GM19438 (cell line): ENCODE results near the gene ESD.
"Not testable (repeated sequence)": the region's sequence is repeated elsewhere in the genome, so short reads cannot be mapped to it uniquely, and the experiment has no call there.

Experiments used
- ATAC-seq: cut with Tn5 transposase; IDR thresholded peaks from one replicate; pipeline ENCODE4 v1.9.1; 2021; ENCODE audit warnings: low read depth; ENCODE audit not compliant: unreplicated experiment

ESD gene, protein sequence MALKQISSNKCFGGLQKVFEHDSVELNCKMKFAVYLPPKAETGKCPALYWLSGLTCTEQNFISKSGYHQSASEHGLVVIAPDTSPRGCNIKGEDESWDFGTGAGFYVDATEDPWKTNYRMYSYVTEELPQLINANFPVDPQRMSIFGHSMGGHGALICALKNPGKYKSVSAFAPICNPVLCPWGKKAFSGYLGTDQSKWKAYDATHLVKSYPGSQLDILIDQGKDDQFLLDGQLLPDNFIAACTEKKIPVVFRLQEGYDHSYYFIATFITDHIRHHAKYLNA

DNA sequence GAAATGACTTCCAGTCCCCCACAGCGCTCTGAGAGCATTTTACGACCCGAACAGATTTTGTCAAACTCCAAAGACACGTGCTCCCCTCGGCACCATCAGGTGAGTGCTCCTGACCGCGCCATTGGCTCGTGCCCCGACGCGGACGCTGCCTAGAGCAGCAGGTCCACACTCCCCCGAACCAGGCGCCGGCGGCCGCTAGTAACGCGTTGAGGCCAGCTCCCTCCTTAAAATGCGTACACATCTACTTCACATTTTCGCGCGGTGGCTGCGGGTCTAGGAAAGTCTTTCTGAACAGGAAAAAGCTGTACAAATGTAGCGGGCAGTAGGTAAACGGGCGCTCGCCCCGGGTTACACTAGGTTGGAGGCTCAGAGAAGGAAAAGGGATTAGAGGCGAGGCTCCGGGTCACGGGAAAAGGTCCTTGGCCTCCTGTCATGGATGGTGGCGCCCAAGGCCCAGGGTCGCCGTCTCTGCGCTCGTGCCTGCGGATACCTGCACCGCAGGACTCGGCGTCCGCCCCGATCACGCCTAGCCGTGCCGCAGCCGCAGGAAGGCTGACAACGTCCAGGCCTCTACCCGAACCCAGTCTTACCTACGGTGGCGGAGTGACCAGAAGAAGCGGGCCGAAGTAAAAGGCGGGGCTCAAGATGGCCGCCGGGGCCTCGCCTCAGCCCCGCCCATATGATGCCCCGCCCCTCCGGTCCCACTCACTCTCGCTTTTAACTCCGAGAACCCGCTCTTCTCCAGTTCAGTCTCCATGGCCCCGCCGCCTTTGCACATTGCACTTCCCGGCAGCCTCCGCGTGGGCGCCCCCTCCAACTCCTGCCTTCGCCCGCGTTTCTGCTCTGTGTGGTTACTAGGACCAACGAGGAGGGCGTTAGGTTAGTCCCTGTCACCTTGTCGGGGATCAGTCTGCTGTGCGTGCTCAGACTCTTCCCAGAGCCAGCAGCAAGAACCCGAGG is at the start of gene ESD:
ESD (minus strand) TSS at position 647 of the 960 bp plus-strand sequence. CDS start 5,748 bp downstream, outside the sequence.
- peak; percentile 89 for ATAC-seq

DNA sequence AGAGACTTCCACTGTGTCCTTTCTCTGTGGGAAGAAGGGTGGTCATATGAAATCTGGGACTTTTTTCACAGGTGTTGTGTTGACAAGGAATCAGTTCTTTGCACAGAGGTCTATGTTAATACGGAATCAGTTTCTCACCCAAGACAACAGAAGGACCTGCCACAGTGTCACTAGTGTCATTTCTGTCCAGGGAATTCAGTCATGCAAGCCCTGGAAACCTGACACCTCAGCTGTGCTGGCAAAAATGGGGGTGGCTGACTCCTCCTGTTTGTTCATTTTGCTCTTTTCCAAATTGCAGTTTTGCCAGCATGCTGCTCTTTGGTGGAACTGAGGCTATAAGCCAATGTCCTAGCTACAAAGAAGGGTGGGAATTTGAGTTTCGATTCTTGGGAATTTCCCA is 49.8 kb upstream of the ESD start:
- no peak for ATAC-seq

DNA sequence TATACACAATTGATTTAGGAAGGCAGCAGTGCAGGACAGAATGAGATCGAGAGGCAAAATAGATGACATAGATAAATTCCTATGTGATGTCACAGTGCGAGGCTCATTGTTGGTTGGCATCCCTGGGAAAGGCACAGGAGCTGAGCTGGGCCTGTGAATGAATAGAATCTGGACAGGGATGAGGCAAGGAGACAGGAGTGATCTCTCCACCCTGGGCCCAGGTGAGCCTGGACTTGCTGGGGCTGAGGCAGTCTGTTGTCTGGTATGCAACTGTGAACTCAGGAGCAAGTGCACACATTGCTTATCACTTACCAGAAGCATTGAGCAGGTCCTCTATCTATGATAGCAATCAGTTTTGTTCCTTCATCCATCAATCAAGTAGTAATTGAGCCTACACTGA is 48.2 kb upstream of the ESD start:
- ATAC-seq = no peak

DNA sequence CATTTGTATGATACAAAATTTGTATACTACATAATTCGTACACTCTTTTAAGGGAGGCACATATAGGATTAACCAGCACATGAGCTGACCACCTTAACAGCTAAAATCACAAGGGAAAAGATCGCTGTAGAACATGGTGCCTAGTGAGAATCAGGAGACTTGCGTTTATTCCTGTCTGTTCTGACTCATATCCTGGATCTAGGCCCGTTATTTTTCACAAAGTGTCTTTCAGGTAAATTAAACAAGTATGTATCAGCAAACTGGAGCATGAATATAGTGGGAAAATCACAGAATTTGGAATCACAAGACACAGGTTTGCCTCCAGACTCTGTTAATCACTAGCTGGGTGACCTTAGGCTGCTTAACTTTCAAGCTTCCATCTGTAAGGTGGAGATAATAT is 47.5 kb upstream of the ESD start:
- no peak for ATAC-seq

DNA sequence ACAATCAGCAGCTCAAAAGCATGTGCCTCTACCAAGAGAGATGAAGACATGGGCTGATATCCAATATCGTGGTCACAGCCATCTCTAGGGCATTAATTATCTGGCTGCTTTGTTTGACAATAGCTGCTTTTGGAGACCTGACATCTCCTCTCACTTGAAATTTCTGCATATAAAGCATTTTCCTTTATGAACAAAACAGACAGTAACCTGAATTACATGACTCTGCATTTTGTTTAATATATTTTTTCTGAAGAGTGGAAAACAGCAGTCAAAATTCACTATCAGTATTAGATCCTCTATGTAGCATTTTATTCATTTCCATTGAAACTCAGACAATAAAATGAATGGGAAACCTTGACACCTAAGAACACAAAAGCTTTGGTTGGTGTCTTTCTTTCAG is 42.4 kb upstream of the ESD start:
- no peak for ATAC-seq

DNA sequence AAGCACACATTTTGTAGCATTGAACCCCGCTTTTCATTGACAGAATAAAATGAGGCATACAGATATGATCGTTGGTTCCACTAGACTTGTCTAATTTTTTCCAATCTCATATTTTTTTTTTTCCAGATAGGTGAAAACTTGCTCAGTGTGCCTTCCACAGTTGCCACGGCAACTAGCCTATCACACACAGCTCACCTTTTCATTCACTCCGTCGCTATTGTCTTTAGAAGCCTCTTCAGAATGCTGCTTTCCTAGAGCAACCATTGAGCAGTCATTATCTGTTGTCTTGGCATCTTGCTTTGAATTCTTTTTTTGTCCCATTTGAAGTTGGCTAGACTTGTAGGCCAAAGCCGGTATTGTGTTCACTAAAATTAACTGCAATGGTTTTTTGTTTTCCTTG is 37.7 kb upstream of the ESD start:
- no peak for ATAC-seq

DNA sequence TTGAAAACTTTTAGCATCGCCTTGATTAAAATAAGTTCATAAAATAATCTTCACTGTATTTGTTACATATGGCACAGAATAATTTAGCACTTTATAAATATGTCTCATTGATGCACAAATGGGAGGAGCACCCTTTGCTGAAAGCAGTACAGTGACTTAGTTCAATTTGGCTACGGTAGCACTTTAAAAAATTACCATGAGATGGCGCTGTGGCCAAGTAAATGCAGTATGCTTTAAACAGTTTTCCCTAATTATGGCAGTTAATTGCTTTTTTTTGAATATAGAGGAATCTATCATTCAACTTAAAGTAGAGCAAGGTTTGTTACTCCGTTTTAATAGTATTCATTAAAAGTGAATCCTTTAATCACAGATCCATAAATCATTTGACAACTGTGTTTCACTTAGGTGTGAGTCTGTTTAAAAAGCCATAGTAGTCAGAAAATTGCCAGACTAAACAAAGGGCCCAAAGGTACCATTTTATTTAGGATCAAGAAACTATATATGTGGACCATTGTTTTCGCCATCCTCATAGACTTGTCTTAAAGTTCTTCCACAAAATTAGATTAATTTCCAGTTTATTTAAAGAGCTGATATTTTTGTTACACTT is 34.7 kb upstream of the ESD start:
- no peak for ATAC-seq

DNA sequence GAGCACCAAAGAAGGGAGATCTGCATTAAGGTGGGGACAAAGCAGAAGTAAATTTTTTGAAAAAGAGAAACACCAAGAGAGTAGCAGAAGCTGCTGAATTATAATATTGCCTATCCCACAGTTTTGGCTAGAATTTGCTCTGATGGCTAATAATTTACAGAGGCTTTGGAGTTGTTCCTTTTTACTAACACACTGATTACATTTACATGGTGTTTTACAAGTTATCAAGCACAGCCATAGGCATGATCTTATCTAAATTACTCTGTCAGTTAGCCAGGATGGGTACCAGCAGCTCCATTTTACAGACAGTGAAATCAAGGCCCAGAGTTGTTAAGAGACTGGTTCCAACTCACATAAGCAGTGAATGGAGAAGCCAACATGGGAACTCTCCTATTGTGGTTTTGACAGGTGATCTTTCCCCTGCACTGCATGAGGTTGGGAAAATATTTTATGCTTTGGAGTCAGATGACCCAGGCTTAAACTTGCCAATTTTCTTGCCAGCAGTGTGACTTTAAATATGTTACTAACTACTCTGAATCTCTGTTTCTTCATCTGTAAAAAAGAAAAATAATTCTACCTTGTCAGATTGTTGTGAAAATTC is 33.5 kb upstream of the ESD start:
- ATAC-seq = no peak

DNA sequence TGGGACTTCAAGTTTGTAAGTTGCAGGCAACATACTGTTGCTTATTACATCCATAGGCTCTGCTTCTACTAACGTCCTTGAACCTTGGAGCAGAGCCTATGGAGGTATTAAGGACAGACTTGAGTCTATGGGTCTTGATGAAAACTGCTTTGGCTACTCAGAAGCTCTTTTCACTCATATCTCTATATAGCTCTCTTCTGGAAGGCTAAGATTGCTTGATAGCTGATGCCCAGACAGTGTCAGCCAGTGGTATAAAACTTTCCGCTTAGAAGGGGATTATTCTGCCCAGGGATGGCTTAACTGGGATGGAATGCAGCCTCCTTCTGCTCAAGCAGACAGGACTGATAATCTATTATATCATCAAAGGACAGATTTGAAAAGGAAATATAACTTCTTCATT is 25.6 kb upstream of the ESD start:
- no peak for ATAC-seq

DNA sequence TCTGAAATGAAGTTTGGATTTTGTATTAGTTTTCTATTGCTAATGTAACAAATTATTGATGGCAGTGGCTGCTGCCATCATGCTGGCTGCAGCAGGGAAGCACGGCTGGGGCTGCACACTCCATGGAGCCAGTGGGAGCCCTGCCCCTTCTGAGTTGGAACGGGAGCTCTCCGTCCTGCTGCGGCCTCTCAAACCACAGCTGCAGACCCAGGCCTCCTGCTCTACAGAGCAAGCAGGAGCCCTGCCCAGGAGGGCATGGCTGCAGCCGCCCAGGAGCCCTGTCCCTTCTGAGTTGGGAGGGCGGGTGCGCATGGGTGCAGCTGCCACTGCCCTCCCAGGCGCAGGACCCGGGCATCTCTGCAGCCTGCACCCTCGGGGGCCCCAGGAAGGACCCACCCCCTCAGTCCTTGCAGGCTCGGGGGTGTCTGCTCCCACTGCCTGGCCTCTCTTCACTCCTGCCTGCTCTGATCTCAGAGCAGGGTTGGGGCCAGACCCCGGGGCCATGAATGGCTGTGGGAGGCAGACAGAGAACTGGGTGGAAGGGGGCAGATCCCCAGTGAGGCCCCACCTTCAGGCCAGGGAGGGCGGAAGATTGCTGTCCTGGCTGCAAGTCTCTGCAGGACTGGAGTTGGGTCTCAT is 21.0 kb upstream of the ESD start:
- no peak for ATAC-seq

DNA sequence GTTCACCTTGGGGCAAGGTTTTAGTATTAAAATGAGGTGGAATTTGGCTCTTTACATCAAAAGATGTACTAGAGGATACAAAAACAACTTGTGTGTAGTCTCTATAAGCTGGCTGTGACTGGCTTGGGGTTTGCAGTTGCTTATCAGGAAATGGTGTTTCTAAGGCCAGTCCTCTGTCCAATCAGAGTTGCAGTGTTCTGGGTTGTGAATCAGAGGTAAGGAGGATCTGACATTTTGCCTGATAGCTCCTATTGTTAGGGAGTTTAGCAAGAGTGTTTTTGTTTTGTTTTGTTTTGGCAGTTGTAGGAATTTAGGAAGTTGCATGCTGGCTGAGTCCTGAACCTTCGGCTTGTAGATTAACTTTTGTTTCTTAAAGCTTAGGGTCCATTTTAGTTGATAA is 20.1 kb upstream of the ESD start:
- no peak for ATAC-seq

DNA sequence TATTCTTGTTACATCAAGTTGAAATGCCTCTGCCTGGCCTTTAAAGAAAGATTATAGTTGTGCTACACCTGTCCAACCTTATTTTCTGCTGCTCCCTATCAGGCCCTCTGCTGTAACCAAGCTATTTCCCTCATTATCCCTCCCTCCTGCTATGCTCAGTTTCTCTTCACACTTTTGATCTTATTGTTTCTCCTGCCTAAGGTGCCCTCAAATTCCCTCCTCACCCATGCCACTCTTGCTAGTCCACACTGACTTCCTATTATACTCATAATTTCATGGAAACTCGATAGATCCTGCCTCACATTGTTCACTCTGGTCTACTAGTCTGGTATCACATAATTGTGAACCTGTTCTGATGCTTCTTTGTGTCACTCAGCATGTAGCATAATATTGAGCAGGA is 19.4 kb upstream of the ESD start:
- no peak for ATAC-seq

DNA sequence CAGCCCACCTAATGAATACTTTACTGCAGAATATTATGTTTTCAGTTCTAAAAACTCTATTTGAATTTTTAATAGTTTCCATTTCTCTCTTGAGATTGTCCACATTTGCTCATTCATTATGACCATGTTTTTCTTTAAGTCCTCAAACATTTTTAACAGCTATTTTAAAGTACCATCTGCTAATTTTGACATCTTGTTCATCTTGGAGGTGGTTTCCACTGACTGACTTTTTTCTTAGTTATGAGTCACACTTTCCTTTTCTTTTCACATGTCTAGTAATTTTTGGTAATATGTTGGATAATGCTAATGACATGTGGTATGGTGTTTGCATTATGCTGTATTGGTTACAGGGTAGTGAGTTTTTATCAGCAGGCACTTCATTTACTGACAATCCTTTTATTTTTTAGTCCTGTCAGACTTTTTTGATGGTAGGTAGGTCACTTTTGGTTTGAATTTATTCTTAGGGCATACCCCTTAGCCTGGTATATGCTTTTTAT is 15.4 kb upstream of the ESD start:
- no peak for ATAC-seq

DNA sequence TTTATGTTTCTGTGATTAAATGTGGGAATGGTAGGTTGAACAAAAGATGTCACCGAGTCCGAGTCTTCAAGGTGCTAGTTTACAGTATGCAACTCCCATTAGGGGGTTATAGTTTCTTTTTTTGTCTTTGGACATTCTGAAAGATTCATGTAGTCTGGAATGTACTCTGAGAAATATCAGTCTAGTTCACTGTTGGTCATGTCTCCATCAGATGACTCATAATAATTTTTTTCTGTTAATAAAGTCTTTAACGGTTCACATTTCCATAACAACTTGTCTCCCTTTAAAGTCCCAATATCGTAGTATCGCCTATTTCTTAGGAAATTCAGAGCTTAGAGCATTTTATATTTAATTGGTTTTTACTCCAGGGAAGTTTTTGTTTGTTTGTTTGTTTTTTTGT is 13.5 kb upstream of the ESD start:
- no peak for ATAC-seq

DNA sequence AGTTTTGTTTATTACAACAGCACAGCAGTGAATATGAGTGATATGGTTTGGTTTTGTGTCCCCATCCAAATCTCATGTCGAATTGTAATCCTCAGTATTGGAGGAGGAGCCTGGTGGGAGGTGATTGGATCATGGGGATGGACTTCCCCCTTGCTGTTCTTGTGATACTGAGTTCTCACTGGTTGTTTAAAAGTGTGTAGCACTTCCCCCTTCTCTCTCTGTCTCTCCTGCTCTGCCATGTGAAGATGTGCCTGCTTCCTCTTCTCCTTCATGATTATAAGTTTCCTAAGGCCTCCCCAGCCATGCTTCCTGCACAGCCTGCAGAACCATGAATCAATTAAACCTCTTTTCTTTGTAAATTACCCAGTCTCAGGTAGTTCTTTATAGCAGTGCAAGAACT is 8.0 kb upstream of the ESD start:
- ATAC-seq = not testable (repeated sequence)

DNA sequence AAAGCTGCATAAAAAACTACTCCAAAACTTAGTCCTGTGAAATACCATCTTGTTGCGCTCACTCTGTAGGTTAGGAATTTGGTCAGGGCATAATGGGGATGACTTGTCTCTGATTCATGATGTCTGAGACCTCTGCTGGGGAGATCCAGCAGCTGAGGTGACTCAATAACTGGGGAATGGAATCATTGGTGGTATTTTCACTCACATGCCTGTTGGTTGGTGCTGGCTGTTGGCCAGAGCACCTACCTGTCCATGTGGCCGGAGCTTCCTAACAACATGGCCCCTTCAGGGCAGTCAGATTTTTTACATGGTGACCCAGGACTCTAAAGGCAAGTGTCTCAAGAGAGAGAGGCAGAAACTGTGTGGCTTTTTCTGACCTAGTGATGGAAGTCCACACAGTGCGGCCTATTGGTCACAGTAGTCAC is 7.4 kb upstream of the ESD start:
- no peak for ATAC-seq

DNA sequence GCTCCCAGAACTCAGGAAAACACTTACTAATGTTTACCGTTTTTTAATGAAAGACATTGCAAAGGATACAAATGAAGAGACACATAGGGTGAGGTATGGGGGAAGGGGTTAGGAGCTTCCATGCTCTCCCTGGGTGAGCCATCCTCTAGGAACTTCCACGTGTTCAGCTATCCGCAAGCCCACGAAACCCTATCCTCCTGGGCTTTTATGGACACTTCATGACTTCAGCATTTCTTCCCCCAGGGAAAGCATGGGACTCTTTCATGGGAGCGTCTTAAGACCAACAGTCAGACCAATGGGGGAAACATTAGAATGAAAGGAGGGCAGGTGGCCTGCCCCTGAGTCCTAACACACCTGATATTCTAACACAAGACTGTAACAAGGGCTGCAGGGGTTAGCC is 6.6 kb upstream of the ESD start:
- ATAC-seq = no peak

DNA sequence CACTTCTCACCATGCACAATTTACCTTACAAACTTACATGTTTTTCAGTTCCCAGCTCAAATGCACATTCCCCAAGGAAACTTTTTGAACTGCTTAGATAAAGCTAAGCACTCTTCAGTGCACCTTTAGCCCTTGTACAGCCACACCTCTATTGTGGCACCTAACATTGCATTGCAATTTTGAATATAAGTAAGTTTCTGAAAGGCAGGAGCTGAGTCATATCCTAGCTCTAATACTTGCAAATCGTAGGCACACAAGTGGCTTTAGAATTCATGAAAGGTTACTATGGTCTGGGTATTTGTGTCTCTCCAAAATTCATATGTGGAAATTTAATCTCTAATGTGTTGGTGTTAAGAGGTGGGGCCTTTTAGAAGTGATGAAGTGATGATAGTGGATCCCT is 4.9 kb upstream of the ESD start:
- ATAC-seq = no peak

DNA sequence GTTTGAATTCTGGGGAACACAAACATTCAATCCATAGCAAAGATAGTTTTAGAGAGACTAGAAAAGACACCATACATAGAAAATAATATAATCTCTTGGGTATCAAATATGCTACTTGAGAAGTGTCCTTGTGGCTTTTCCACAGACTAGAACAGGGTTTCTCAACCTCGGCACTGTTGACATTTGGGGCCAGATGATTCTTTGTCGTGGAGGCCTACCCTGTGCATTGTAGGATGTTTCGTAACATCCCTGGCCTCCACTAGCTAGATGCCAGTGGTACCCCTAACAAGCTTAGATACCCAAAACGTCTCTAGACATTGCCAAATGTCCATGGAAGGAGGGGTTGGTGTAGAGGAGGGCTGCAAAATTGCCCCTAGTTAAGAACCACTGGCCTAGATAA is 2.2 kb upstream of the ESD start:
- ATAC-seq = no peak

DNA sequence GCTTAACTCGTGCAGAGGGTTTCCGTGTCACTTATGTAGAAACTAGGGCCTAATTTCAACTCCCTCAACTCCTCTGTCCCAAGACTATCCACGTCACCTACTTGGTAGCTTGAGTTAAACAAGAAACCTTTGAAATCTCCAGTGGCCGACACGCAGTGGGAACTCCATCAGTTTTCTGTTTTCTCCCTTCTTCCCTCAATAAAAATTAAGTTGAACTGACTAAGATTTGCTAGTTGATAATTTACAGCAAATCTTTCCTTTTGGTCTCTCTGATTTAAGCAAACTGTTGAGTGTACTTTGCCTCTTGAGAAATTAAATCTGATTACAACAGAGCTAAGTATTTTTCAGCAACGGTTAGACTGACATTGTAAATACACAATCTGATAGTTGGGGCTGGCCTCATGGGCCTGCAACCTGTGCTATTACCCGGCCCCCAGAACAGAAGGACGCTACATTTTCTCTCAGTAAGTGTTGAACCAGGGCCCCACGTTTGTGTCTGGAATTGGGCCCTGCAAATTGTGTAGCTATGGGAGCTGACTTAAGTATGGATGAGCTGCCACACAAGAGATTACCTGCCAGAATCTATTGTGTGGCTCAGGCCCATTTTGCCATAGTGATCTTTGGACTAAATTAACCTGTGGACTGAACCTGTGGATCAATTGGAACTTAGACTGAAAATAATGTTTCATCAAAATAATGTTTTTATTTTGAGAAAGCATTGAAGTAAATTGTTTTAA is 708 bp upstream of the ESD start:
- no peak for ATAC-seq
